ENCODE data around the gene DNAAF5. TPM values are rescaled to one million over a fixed set of nuclear protein-coding genes. Genes with fewer than 3 reads are reported as not detected.
A peak's percentile ranks its signal among the peaks of the same experiment; 100 is the strongest.

Gene DNAAF5
- total RNA-seq, 1 donor from 2014 or later: 15.3 TPM

- H3K4me3 Mint-ChIP-seq (ENCODE audit: unreplicated experiment): no peak overlapping the region
- DNase-seq (ENCODE audit: low spot score): no peak
- H3K27me3 Mint-ChIP-seq (ENCODE audit: low read depth): no peaks in the 10 kb centered on the region
- no peaks in the 10 kb centered on the region for H3K9me3 Mint-ChIP-seq (ENCODE audit: low read depth)
- H3K4me1 Mint-ChIP-seq (ENCODE audit: low read depth): peaks cover 62% of the 10 kb centered on the region
- H3K27ac Mint-ChIP-seq (ENCODE audit: unreplicated experiment): peak overlapping the region; percentile 78
- H3K36me3 Mint-ChIP-seq (ENCODE audit: low read depth): peaks cover 8% of the 10 kb centered on the region
- no peak for TF ChIP-seq CTCF (IDR thresholded peaks at IDR 0.05)
Measured at GRCh38 chr7:824081-824480, 97.6 kb downstream of the DNAAF5 start.

- Mint-ChIP-seq H3K27me3 (ENCODE audit: low read depth) (no peaks in the 10 kb centered on the region), H3K4me3 (ENCODE audit: unreplicated experiment) (no peak overlapping the region), H3K36me3 (ENCODE audit: low read depth) (peaks cover 4% of the 10 kb centered on the region), H3K9me3 (ENCODE audit: low read depth) (no peaks in the 10 kb centered on the region), H3K4me1 (ENCODE audit: low read depth) (peaks cover 61% of the 10 kb centered on the region), H3K27ac (ENCODE audit: unreplicated experiment) (peak overlapping the region; percentile 78)
- DNase-seq (ENCODE audit: low spot score): no peak
- TF ChIP-seq CTCF (IDR thresholded peaks at IDR 0.05): no peak
Measured at GRCh38 chr7:824664-825063, 98.2 kb downstream of the DNAAF5 start.

- Mint-ChIP-seq H3K27me3 (ENCODE audit: low read depth) (no peaks in the 10 kb centered on the region), H3K36me3 (ENCODE audit: low read depth) (peaks cover 4% of the 10 kb centered on the region), H3K27ac (ENCODE audit: unreplicated experiment) (peak overlapping the region; percentile 71), H3K4me1 (ENCODE audit: low read depth) (peaks cover 65% of the 10 kb centered on the region), H3K9me3 (ENCODE audit: low read depth) (no peaks in the 10 kb centered on the region), H3K4me3 (ENCODE audit: unreplicated experiment) (no peak overlapping the region)
- no peak for TF ChIP-seq CTCF (IDR thresholded peaks at IDR 0.05)
- no peak for DNase-seq (ENCODE audit: low spot score)
Measured at GRCh38 chr7:825386-825785, 98.9 kb downstream of the DNAAF5 start.

- no peaks in the 10 kb centered on the region for H3K9me3 Mint-ChIP-seq (ENCODE audit: low read depth)
- H3K4me1 Mint-ChIP-seq (ENCODE audit: low read depth): peaks cover 67% of the 10 kb centered on the region
- no peak overlapping the region for H3K4me3 Mint-ChIP-seq (ENCODE audit: unreplicated experiment)
- no peak for TF ChIP-seq CTCF (IDR thresholded peaks at IDR 0.05)
- peaks cover 4% of the 10 kb centered on the region for H3K36me3 Mint-ChIP-seq (ENCODE audit: low read depth)
- H3K27ac Mint-ChIP-seq (ENCODE audit: unreplicated experiment): peak overlapping the region; percentile 71
- H3K27me3 Mint-ChIP-seq (ENCODE audit: low read depth): no peaks in the 10 kb centered on the region
- DNase-seq (ENCODE audit: low spot score): peak; percentile 90
Measured at GRCh38 chr7:826230-826917, 99.9 kb downstream of the DNAAF5 start.

GRCh38 chr7:828793-829561, 102.5 kb downstream of the DNAAF5 start:
- no peak overlapping the region for H3K4me3 Mint-ChIP-seq (ENCODE audit: unreplicated experiment)
- peaks cover 3% of the 10 kb centered on the region for H3K36me3 Mint-ChIP-seq (ENCODE audit: low read depth)
- peaks cover 74% of the 10 kb centered on the region for H3K4me1 Mint-ChIP-seq (ENCODE audit: low read depth)

More at GRCh38 chr7:828793-829561, 102.5 kb downstream of the DNAAF5 start:
- TF ChIP-seq CTCF (IDR thresholded peaks at IDR 0.05): no peak
- H3K9me3 Mint-ChIP-seq (ENCODE audit: low read depth): no peaks in the 10 kb centered on the region
- H3K27ac Mint-ChIP-seq (ENCODE audit: unreplicated experiment): no peak overlapping the region
- H3K27me3 Mint-ChIP-seq (ENCODE audit: low read depth): no peaks in the 10 kb centered on the region
- no peak for DNase-seq (ENCODE audit: low spot score)
